Upper lobe of left lung (tissue), 6 donors: ENCODE measurements around the gene FAT1. TPM values are rescaled to one million over a fixed set of nuclear protein-coding genes. Genes with fewer than 3 reads are reported as not detected.

Experiments
- ATAC-seq, 2 donors: fragments of 200-7000 bp; cut with Tn5 transposase; one replicate each; pipeline ENCODE4 v1.9.1; 2022; ENCODE audit warnings: mild to moderate bottlenecking in 2 of 2, moderate library complexity in 2 of 2; ENCODE audit not compliant: low FRiP score in 2 of 2
- DNase-seq, 2 donors: peaks; one replicate each; pipeline ENCODE4 v3.0.0-alpha.2; 2019 to 2020
- H3K27ac ChIP-seq, 4 donors: fragments of 200-600 bp; sonication (generic); one replicate each; pipeline ENCODE4 v1.5.1; 2016 to 2019
- H3K27me3 ChIP-seq, 4 donors: fragments of 200-600 bp; sonication (generic); one replicate each; pipeline ENCODE4 v1.5.1; 2017 to 2019
- H3K36me3 ChIP-seq, 4 donors: fragments of 200-600 bp; sonication (generic); one replicate each; pipeline ENCODE4 v1.5.1; 2016 to 2019
- H3K4me1 ChIP-seq, 4 donors: fragments of 200-600 bp; sonication (generic); one replicate each; pipeline ENCODE4 v1.5.1; 2018 to 2019
- H3K4me3 ChIP-seq, 4 donors: fragments of 200-600 bp; sonication (generic); one replicate each; pipeline ENCODE4 v1.5.1; 2017 to 2019; ENCODE audit warnings: mild to moderate bottlenecking in 2 of 4, moderate library complexity in 1 of 4
- H3K9me3 ChIP-seq, 4 donors: fragments of 200-600 bp; sonication (generic); one replicate each; pipeline ENCODE4 v1.5.1; 2018 to 2019
- EP300 ChIP-seq, 4 donors: sonication (generic); formaldehyde crosslinking; IDR thresholded peaks; one replicate each; pipeline ENCODE4 v1.5.1; 2017; ENCODE audit warnings: antibody characterized with exemption in 4 of 4, control low read depth in 2 of 4
- POLR2A ChIP-seq, 4 donors: fragments of 450-650 bp; IDR thresholded peaks; one replicate each; pipeline ENCODE4 v1.5.1; 2016 to 2017; ENCODE audit warnings: antibody characterized with exemption in 4 of 4, mild to moderate bottlenecking in 2 of 4
- POLR2AphosphoS5 ChIP-seq, 2 donors: sonication (generic); formaldehyde crosslinking; IDR thresholded peaks; one replicate each; pipeline ENCODE4 v1.5.1; 2017; ENCODE audit warnings: antibody characterized with exemption in 2 of 2
- WGBS, 2 donors: methylation state at CpG; one replicate each; pipeline ENCODE4 v1.1.5; 2017 to 2018; 5-methylcytosine and 5-hydroxymethylcytosine counted together
- total RNA-seq, 6 donors: library from RNA; depleted of rRNA in 4 of 6; stranded (reverse); fragments of >200 nt in 4 of 6; gene quantifications; one replicate each; pipeline versions ENCODE4 v1.1.0 to v1.2.1, GENCODE V29; 2016 to 2021
- TF ChIP-seq, protein P1 (sequence below), 6 experiments: fragments of 450-650 bp in 4 of 6; fragments of 200-600 bp in 2 of 6; sonication (generic) in 2 of 6; IDR thresholded peaks; one replicate each; pipeline ENCODE4 v1.5.1; 2016 to 2019; ENCODE audit warnings: antibody characterized with exemption in 6 of 6
- donor health status: DM: no; HTN: no; CAD: no; lungs with moderate emphysema.
- donor health status: DM: no; HTN: yes; CAD: no; lungs with severe emphysema.

The FAT1 gene
- total RNA-seq, 6 donors from 2014 or later: 42.8 to 92.2 (median 77.4) TPM

DNA sequence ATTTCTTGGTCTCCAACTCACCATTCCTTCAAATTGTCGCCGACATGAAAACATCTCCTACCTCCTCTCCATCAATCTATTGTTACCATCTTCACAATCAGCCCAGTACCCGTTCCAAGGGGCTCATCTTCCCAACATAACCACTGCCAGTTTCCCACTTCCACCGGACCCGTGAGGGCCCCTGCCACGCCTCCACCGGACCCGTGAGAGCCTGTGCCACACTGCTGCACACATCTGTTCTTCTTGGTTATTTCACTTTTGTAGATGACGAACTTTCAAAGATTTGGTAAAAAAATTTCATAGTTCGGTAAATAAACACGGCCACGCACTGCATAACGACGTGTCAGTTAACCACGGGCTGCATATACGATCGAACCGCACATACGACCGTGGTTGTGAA, 65.0 kb downstream of the FAT1 start:
- Histone ChIP-seq H3K4me1 (no peaks in the 10 kb centered on the region), H3K27me3 (no peaks in the 10 kb centered on the region), H3K4me3 (no peak overlapping the region), H3K9me3 (no peaks in the 10 kb centered on the region), H3K36me3 (peaks cover 2 to 27% (median 8%) of the 10 kb centered on the region in 4 donors), H3K27ac (no peak overlapping the region)
- TF ChIP-seq POLR2A (IDR thresholded peaks at IDR 0.05) (no peak), EP300 (IDR thresholded peaks at IDR 0.05) (no peak), POLR2AphosphoS5 (IDR thresholded peaks at IDR 0.05) (no peak)
- TF ChIP-seq, protein P1, sequence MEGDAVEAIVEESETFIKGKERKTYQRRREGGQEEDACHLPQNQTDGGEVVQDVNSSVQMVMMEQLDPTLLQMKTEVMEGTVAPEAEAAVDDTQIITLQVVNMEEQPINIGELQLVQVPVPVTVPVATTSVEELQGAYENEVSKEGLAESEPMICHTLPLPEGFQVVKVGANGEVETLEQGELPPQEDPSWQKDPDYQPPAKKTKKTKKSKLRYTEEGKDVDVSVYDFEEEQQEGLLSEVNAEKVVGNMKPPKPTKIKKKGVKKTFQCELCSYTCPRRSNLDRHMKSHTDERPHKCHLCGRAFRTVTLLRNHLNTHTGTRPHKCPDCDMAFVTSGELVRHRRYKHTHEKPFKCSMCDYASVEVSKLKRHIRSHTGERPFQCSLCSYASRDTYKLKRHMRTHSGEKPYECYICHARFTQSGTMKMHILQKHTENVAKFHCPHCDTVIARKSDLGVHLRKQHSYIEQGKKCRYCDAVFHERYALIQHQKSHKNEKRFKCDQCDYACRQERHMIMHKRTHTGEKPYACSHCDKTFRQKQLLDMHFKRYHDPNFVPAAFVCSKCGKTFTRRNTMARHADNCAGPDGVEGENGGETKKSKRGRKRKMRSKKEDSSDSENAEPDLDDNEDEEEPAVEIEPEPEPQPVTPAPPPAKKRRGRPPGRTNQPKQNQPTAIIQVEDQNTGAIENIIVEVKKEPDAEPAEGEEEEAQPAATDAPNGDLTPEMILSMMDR (IDR thresholded peaks at IDR 0.05): no peak
- DNase-seq: no peak
- no peak for ATAC-seq
- 95 to 97% methylated on average over 20 of the region's 20 CpGs for WGBS, 2 donors

DNA sequence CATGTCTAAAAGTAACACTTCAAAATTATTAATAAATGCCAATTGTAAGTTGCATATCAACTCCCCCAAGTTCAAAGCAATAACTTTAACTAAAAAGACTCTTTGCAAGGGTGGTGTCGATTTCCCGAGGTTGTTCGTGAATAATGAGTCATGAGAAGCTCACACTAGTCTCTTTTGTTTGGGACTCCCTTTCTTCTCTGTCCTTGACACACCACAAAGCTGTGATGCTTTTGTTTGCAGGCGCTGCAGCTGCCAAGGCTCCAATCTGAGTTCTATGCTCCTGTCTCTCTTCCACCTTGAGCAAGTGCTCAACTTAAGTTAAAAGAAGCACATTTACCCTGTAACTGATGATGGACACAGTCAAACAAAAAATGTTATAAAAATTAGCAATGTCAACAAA, 65.9 kb downstream of the FAT1 start:
- no peak for ATAC-seq
- no peak for DNase-seq
- peaks cover 2 to 27% (median 8%) of the 10 kb centered on the region in 4 donors for H3K36me3 ChIP-seq
- WGBS, 2 donors: 86 to 89% methylated on average over 4 of the region's 4 CpGs
- no peaks in the 10 kb centered on the region for H3K4me1 ChIP-seq
- no peaks in the 10 kb centered on the region for H3K27me3 ChIP-seq
- no peak overlapping the region for H3K27ac ChIP-seq
- no peak for TF ChIP-seq POLR2A (IDR thresholded peaks at IDR 0.05)
- TF ChIP-seq POLR2AphosphoS5 (IDR thresholded peaks at IDR 0.05): no peak
- no peak for TF ChIP-seq EP300 (IDR thresholded peaks at IDR 0.05)
- TF ChIP-seq, protein P1 (IDR thresholded peaks at IDR 0.05): no peak
- no peaks in the 10 kb centered on the region for H3K9me3 ChIP-seq
- H3K4me3 ChIP-seq: no peak overlapping the region

DNA sequence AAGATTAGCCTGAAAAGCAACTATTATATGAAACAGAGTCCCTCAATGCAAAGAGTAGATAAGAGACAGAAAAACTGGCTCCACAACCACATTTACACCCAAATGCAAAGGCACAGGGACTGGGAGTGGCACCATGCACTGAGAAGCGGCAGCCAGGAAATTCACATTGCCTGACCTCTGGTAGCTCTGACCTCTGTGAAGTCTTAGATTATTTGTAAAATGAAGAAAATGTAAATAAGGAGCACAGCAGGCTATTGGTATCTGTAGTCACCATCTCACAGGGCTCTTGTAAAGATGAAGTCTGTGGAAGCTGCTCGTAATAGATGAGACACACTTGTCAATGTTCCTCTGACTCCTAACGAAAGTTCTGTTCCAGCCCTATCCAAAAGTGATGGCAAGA, 69.7 kb downstream of the FAT1 start:
- DNase-seq (no peak), ATAC-seq (no peak)
- H3K4me1 ChIP-seq: peaks cover 0 to 11% (median 3%) of the 10 kb centered on the region in 4 donors
- no peak overlapping the region for H3K4me3 ChIP-seq
- no peak for TF ChIP-seq POLR2A (IDR thresholded peaks at IDR 0.05)
- TF ChIP-seq POLR2AphosphoS5 (IDR thresholded peaks at IDR 0.05): no peak
- no peak for TF ChIP-seq EP300 (IDR thresholded peaks at IDR 0.05)
- TF ChIP-seq, protein P1 (IDR thresholded peaks at IDR 0.05): no peak
- no peaks in the 10 kb centered on the region for H3K27me3 ChIP-seq
- no peaks in the 10 kb centered on the region for H3K9me3 ChIP-seq
- H3K27ac ChIP-seq: no peak overlapping the region
- 92 to 100% methylated on average over 3 of the region's 3 CpGs for WGBS, 2 donors
- no peaks in the 10 kb centered on the region for H3K36me3 ChIP-seq

DNA sequence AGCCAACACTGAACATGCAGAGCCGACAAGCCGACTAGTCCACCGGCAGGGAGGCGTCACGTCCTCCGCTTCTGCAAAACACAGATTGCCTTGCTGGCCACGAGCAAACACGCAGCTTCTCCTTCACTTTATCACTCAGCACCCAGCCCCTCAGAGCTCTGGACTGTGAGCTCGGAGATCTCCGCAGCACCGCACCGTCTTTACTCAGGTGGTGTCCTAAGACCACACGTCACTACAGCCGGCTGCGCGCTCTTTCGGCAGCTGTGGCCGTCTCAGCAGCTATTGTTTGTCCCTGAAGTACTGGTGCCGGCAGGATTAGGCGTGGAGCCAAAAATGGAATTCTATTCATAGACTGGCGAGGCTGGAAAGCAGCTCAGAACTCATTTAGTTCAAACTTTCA, 72.0 kb downstream of the FAT1 start:
- Histone ChIP-seq H3K36me3 (peaks cover 0 to 3% (median 0%) of the 10 kb centered on the region in 4 donors), H3K4me1 (peaks cover 0 to 11% (median 3%) of the 10 kb centered on the region in 4 donors), H3K27me3 (no peaks in the 10 kb centered on the region), H3K9me3 (no peaks in the 10 kb centered on the region), H3K27ac (no peak overlapping the region), H3K4me3 (peak overlapping the region in 2 of 4 donors; percentile 27)
- WGBS, 2 donors: 62 to 73% methylated on average over 20 to 21 of the region's 21 CpGs
- TF ChIP-seq EP300 (IDR thresholded peaks at IDR 0.05): no peak
- TF ChIP-seq, protein P1 (IDR thresholded peaks at IDR 0.05): no peak
- no peak for TF ChIP-seq POLR2AphosphoS5 (IDR thresholded peaks at IDR 0.05)
- TF ChIP-seq POLR2A (IDR thresholded peaks at IDR 0.05): no peak
- DNase-seq (peak in 1 of 2 donors; percentile 43), ATAC-seq (no peak)

DNA sequence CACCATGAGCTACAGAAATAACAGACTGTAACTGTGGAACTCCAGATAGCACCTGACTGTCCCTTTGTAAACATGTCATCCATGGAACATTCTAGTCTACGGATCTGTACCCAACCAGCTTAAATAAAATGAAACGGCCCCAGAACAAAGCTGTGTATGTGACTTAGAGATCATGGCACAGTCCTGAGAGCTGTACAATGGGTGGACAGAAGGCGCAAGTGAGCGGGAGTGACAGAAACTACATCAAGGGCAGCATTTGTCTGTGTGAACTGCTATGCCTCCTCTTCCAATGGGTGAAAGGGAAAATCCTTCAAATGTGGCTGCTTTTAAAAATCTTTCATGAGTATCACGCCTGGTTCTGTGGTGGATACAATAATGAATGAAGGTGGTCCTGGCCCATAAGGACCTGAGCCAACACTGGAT, 72.5 kb downstream of the FAT1 start:
- peak overlapping the region in 2 of 4 donors; percentile 27 for H3K4me3 ChIP-seq
- no peaks in the 10 kb centered on the region for H3K9me3 ChIP-seq
- no peak for ATAC-seq
- H3K27ac ChIP-seq: no peak overlapping the region
- peaks cover 0 to 11% (median 3%) of the 10 kb centered on the region in 4 donors for H3K4me1 ChIP-seq
- peaks cover 0 to 3% (median 0%) of the 10 kb centered on the region in 4 donors for H3K36me3 ChIP-seq
- no peaks in the 10 kb centered on the region for H3K27me3 ChIP-seq
- no peak for DNase-seq
- 93 to 94% methylated on average over 5 of the region's 5 CpGs for WGBS, 2 donors
- TF ChIP-seq, protein P1 (IDR thresholded peaks at IDR 0.05): no peak
- TF ChIP-seq POLR2AphosphoS5 (IDR thresholded peaks at IDR 0.05) (no peak), POLR2A (IDR thresholded peaks at IDR 0.05) (no peak), EP300 (IDR thresholded peaks at IDR 0.05) (no peak)
